ENCODE measurements around the gene STOM.
A peak's percentile ranks its signal among the peaks of the same experiment; 100 is the strongest.

Gene STOM

DNA sequence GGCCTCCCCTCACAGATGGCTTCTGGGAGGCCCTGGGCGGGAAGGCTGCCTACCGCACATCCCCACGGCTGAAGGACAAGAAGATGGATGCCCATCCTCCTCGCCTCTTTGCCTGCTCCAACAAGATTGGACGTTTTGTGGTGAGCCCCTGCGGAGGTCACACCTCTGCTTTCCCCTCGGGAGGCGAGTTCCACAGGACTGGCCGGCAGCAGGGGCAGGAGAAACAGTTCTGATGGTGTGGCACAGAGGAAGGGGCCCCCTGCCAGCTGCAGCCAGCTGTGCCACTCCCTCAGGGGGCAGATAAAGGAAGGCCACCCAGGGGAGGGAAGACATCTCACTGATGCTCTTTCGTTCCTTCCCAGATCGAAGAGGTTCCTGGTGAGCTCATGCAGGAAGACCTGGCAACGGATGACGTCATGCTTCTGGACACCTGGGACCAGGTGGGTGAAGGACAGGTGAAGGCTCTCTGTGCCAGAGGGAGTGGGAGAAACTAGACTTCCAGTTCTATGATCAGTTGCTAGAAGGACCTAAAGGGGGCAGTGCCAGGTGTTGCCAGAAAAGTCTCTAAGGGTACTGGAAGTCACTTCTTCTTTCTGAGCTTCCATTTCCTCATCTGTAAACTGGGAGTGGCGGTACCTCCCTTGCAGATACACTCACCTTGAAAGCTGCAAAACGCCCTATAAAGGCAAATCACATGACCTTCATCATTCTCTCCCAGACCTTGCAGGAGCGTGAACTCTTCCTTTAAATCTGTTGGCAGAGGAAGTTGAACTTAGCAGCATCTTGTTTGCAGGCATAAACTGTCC is 41.0 kb downstream of the STOM start:
- no peaks in the 10 kb centered on the region for H3K9me3 ChIP-seq (ENCODE audit: insufficient read depth, low read length)
- peaks cover 72% of the 10 kb centered on the region for H3K36me3 ChIP-seq (ENCODE audit: insufficient read depth, insufficient read length, low read length)
- TF ChIP-seq ZNF274 (IDR thresholded peaks at IDR 0.05; ENCODE audit: low read depth, low read length) (no peak), YY1 (IDR thresholded peaks at IDR 0.05; ENCODE audit: insufficient read depth, insufficient read length) (no peak), SUZ12 (IDR thresholded peaks at IDR 0.05; ENCODE audit: extremely low read depth, insufficient read depth, insufficient read length) (no peak)
- H3K27me3 ChIP-seq (ENCODE audit: insufficient read depth, insufficient read length) = no peaks in the 10 kb centered on the region
- H3K4me1 ChIP-seq (ENCODE audit: insufficient read depth, insufficient read length) = peaks cover 10% of the 10 kb centered on the region
- no peak for DNase-seq (ENCODE audit: low read depth, low spot score)
- no peak overlapping the region for H3K9ac ChIP-seq (ENCODE audit: insufficient read length, low read depth)
- no peak overlapping the region for H3K4me3 ChIP-seq (ENCODE audit: insufficient read length, low read depth)

DNA sequence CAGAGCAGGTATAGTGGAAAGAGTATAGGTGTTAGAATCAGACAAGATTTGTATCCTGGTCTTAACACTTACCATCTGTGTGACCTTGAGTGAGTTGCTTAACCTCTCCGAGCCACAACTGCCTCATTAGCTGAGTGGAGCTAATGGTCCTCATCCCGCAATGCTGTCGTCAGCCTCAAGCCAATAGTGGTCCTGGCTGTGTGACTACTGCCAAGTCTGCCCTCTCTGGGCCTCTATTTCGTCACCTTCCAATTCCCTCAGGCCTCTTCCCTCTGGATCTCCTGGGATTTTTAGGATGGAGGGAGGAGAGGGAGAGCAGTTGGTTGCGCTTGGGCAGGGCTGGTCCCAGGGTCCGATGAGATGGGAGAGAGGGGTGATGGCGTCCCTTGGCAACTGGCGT is 41.6 kb downstream of the STOM start:
- Histone ChIP-seq H3K4me1 (ENCODE audit: insufficient read depth, insufficient read length) (peaks cover 10% of the 10 kb centered on the region), H3K9ac (ENCODE audit: insufficient read length, low read depth) (no peak overlapping the region), H3K4me3 (ENCODE audit: insufficient read length, low read depth) (no peak overlapping the region), H3K27me3 (ENCODE audit: insufficient read depth, insufficient read length) (no peaks in the 10 kb centered on the region), H3K36me3 (ENCODE audit: insufficient read depth, insufficient read length, low read length) (peaks cover 75% of the 10 kb centered on the region), H3K9me3 (ENCODE audit: insufficient read depth, low read length) (no peaks in the 10 kb centered on the region)
- no peak for DNase-seq (ENCODE audit: low read depth, low spot score)
- TF ChIP-seq YY1 (IDR thresholded peaks at IDR 0.05; ENCODE audit: insufficient read depth, insufficient read length) (no peak), SUZ12 (IDR thresholded peaks at IDR 0.05; ENCODE audit: extremely low read depth, insufficient read depth, insufficient read length) (no peak), ZNF274 (IDR thresholded peaks at IDR 0.05; ENCODE audit: low read depth, low read length) (no peak)

DNA sequence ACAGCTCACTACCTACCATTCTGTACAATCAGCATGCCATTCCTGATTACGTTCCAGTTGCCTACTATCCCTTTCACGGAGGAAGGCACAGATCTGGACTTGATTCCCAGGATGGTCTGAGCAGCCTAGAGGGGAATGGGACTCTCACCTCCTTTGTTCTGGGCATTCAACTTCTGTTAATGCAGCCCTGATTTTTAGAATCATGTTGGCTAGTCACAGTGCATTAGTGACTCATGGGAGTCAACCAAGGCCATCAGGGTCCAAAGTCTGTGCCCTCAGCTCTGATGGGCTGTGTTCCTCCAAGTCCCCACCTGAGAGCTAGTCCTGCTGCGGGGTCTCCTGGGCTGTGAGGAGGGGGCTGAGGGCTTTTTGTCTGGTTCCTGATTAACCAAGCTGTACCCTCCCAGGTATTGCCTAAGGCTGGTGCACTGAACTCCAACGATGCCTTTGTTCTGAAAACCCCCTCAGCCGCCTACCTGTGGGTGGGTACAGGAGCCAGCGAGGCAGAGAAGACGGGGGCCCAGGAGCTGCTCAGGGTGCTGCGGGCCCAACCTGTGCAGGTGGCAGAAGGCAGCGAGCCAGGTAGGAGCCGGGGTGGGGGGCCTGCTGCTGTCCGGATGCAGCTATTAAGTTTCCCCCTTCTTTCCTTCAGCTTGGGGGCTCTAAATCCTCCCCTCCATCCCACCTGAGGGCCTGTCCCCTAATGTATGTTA is 43.0 kb downstream of the STOM start:
- no peak for DNase-seq (ENCODE audit: low read depth, low spot score)
- Histone ChIP-seq H3K36me3 (ENCODE audit: insufficient read depth, insufficient read length, low read length) (peaks cover 75% of the 10 kb centered on the region), H3K4me1 (ENCODE audit: insufficient read depth, insufficient read length) (peaks cover 7% of the 10 kb centered on the region), H3K27me3 (ENCODE audit: insufficient read depth, insufficient read length) (no peaks in the 10 kb centered on the region), H3K9me3 (ENCODE audit: insufficient read depth, low read length) (no peaks in the 10 kb centered on the region), H3K9ac (ENCODE audit: insufficient read length, low read depth) (no peak overlapping the region), H3K4me3 (ENCODE audit: insufficient read length, low read depth) (no peak overlapping the region)
- TF ChIP-seq YY1 (IDR thresholded peaks at IDR 0.05; ENCODE audit: insufficient read depth, insufficient read length) = no peak
- no peak for TF ChIP-seq SUZ12 (IDR thresholded peaks at IDR 0.05; ENCODE audit: extremely low read depth, insufficient read depth, insufficient read length)
- TF ChIP-seq ZNF274 (IDR thresholded peaks at IDR 0.05; ENCODE audit: low read depth, low read length) = no peak

DNA sequence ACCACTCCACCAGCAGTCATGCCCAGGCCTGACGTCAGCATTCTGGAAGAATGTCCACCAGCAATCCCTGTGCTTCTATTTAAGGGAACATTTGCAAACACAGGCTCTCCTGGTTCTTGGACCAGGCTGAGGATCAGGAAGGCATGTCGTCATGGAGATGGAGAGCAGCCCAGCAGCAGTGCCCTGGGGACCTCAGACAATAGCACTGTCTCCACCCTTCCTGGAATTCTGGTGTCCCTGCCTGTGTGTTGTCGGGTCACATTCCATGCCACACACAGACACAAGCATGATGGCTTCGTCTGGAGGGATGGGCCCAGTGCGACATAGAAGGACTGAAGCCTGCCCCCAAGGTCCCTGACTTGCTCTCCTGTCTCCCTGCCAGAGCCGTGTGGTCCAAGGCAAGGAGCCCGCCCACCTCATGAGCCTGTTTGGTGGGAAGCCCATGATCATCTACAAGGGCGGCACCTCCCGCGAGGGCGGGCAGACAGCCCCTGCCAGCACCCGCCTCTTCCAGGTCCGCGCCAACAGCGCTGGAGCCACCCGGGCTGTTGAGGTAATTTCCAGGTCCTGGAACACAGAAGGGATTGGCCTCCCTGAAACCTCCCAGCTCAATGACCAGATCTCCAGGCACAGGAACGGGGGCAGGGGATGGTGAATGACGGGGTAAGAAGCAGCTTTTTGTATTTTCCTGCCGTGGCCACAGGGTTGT is 43.8 kb downstream of the STOM start:
- Histone ChIP-seq H3K36me3 (ENCODE audit: insufficient read depth, insufficient read length, low read length) (peaks cover 76% of the 10 kb centered on the region), H3K4me3 (ENCODE audit: insufficient read length, low read depth) (no peak overlapping the region), H3K27me3 (ENCODE audit: insufficient read depth, insufficient read length) (no peaks in the 10 kb centered on the region), H3K4me1 (ENCODE audit: insufficient read depth, insufficient read length) (peaks cover 7% of the 10 kb centered on the region), H3K9me3 (ENCODE audit: insufficient read depth, low read length) (no peaks in the 10 kb centered on the region), H3K9ac (ENCODE audit: insufficient read length, low read depth) (no peak overlapping the region)
- TF ChIP-seq ZNF274 (IDR thresholded peaks at IDR 0.05; ENCODE audit: low read depth, low read length) (no peak), SUZ12 (IDR thresholded peaks at IDR 0.05; ENCODE audit: extremely low read depth, insufficient read depth, insufficient read length) (no peak), YY1 (IDR thresholded peaks at IDR 0.05; ENCODE audit: insufficient read depth, insufficient read length) (no peak)
- peak; percentile 5 for DNase-seq (ENCODE audit: low read depth, low spot score)

DNA sequence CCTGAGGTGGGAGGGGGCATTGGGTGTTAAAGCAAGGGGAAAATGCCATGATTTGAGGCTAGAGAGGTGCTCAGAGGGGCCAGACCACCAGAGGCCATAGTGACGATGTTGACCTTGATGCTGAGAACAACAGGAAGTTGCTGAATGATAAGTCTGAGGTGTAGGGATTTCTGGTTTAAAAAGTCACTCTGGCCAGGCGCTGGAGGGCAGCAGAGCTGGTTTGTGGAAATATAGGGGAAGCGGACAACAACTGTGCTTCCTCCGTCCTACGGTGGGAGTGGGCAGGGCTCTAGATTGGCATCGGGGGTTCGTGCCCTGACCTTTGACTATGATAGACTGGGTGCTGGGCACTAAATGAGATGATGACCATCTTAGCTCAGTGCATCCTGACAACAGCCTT is 44.7 kb downstream of the STOM start:
- Histone ChIP-seq H3K9me3 (ENCODE audit: insufficient read depth, low read length) (no peaks in the 10 kb centered on the region), H3K4me1 (ENCODE audit: insufficient read depth, insufficient read length) (peaks cover 11% of the 10 kb centered on the region), H3K27me3 (ENCODE audit: insufficient read depth, insufficient read length) (no peaks in the 10 kb centered on the region), H3K4me3 (ENCODE audit: insufficient read length, low read depth) (no peak overlapping the region), H3K36me3 (ENCODE audit: insufficient read depth, insufficient read length, low read length) (peaks cover 80% of the 10 kb centered on the region), H3K9ac (ENCODE audit: insufficient read length, low read depth) (no peak overlapping the region)
- TF ChIP-seq YY1 (IDR thresholded peaks at IDR 0.05; ENCODE audit: insufficient read depth, insufficient read length) (no peak), ZNF274 (IDR thresholded peaks at IDR 0.05; ENCODE audit: low read depth, low read length) (no peak), SUZ12 (IDR thresholded peaks at IDR 0.05; ENCODE audit: extremely low read depth, insufficient read depth, insufficient read length) (no peak)
- DNase-seq (ENCODE audit: low read depth, low spot score) = no peak

DNA sequence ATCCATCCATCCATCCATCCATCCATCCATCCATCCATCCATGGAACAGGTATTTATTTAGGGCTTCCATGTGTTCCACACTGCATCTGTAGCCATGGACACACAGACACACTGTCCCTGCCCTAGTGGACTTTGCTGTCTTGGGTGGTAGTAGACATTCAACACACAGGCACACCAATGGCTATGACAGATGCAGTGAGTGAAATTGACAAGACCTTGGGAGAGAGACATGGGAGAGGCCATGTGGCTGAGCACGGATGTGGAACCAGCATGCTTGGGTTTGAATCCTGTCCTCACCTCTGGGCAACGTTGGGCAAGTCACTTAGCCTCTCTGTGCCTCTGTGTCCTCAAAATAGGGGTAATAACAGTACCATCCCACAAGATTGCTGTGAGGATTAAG is 45.3 kb downstream of the STOM start:
- Histone ChIP-seq H3K9me3 (ENCODE audit: insufficient read depth, low read length) (no peaks in the 10 kb centered on the region), H3K4me3 (ENCODE audit: insufficient read length, low read depth) (no peak overlapping the region), H3K36me3 (ENCODE audit: insufficient read depth, insufficient read length, low read length) (peaks cover 74% of the 10 kb centered on the region), H3K4me1 (ENCODE audit: insufficient read depth, insufficient read length) (peaks cover 11% of the 10 kb centered on the region), H3K27me3 (ENCODE audit: insufficient read depth, insufficient read length) (no peaks in the 10 kb centered on the region), H3K9ac (ENCODE audit: insufficient read length, low read depth) (no peak overlapping the region)
- no peak for DNase-seq (ENCODE audit: low read depth, low spot score)
- TF ChIP-seq YY1 (IDR thresholded peaks at IDR 0.05; ENCODE audit: insufficient read depth, insufficient read length) (no peak), ZNF274 (IDR thresholded peaks at IDR 0.05; ENCODE audit: low read depth, low read length) (no peak), SUZ12 (IDR thresholded peaks at IDR 0.05; ENCODE audit: extremely low read depth, insufficient read depth, insufficient read length) (no peak)

DNA sequence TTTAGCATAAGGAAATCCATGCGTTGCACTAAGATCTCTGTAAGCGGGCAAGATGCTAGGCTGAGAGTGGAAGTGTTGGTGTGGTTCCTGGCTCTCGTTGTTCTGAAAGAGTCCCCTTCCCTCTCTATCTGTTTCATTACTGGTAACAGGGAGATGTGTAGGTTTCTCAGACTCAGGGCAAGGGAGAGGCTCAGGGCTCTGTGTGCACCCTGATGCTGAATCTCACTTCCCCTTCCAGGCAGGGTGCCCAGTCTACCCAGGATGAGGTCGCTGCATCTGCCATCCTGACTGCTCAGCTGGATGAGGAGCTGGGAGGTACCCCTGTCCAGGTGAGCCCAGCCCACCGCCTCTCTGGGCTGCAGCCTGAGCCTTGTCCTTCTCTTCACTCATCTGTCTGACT is 45.7 kb downstream of the STOM start:
- Histone ChIP-seq H3K36me3 (ENCODE audit: insufficient read depth, insufficient read length, low read length) (peaks cover 70% of the 10 kb centered on the region), H3K4me3 (ENCODE audit: insufficient read length, low read depth) (no peak overlapping the region), H3K9ac (ENCODE audit: insufficient read length, low read depth) (no peak overlapping the region), H3K27me3 (ENCODE audit: insufficient read depth, insufficient read length) (no peaks in the 10 kb centered on the region), H3K4me1 (ENCODE audit: insufficient read depth, insufficient read length) (peaks cover 11% of the 10 kb centered on the region), H3K9me3 (ENCODE audit: insufficient read depth, low read length) (no peaks in the 10 kb centered on the region)
- TF ChIP-seq YY1 (IDR thresholded peaks at IDR 0.05; ENCODE audit: insufficient read depth, insufficient read length) (no peak), SUZ12 (IDR thresholded peaks at IDR 0.05; ENCODE audit: extremely low read depth, insufficient read depth, insufficient read length) (no peak), ZNF274 (IDR thresholded peaks at IDR 0.05; ENCODE audit: low read depth, low read length) (no peak)
- no peak for DNase-seq (ENCODE audit: low read depth, low spot score)

All from NT2/D1 (cell line).